GM23248 (cell line): ENCODE data around the gene KIAA1191. TPM values are rescaled to one million over a fixed set of nuclear protein-coding genes. Genes with fewer than 3 reads are reported as not detected.
"Not testable (repeated sequence)": the region's sequence is repeated elsewhere in the genome, so short reads cannot be mapped to it uniquely, and the experiment has no call there.

Experiments used
- DNase-seq: peaks from one replicate; pipeline ENCODE4 v3.0.0-alpha.2; 2015
- H2AFZ ChIP-seq: fragments of 200-600 bp; sonication (generic); 2 replicates; pipeline ENCODE4 v1.6.1; 2016; ENCODE audit warnings: antibody characterized with exemption
- H3F3A ChIP-seq: fragments of 200-600 bp; sonication (generic); 2 replicates; pipeline ENCODE4 v1.6.1; 2016; ENCODE audit warnings: mild to moderate bottlenecking, antibody characterized with exemption, mixed run types; ENCODE audit not compliant: insufficient read depth
- H3K27ac ChIP-seq: fragments of 200-600 bp; sonication (generic); 2 replicates; pipeline ENCODE4 v1.5.1; 2016; ENCODE audit warnings: mild to moderate bottlenecking
- H3K27me3 ChIP-seq: fragments of 200-600 bp; sonication (generic); replicated peaks from 2 replicates; pipeline ENCODE4 v1.6.1; 2016; ENCODE audit warnings: mild to moderate bottlenecking; ENCODE audit not compliant: insufficient read depth
- H3K36me3 ChIP-seq: fragments of 200-600 bp; sonication (generic); 2 replicates; pipeline ENCODE4 v1.6.1; 2016; ENCODE audit warnings: low read depth, mild to moderate bottlenecking
- H3K4me1 ChIP-seq: fragments of 200-600 bp; sonication (generic); 2 replicates; pipeline ENCODE4 v1.6.1; 2016; ENCODE audit warnings: mild to moderate bottlenecking; ENCODE audit not compliant: insufficient read depth
- H3K4me2 ChIP-seq: fragments of 200-600 bp; sonication (generic); one replicate; pipeline ENCODE4 v1.6.1; 2016; ENCODE audit warnings: mild to moderate bottlenecking; ENCODE audit not compliant: unreplicated experiment
- H3K4me3 ChIP-seq: fragments of 200-600 bp; sonication (generic); 2 replicates; pipeline ENCODE4 v1.5.1; 2016; ENCODE audit warnings: mild to moderate bottlenecking
- H3K79me2 ChIP-seq: fragments of 200-600 bp; sonication (generic); 2 replicates; pipeline ENCODE4 v1.6.1; 2016; ENCODE audit warnings: mild to moderate bottlenecking; ENCODE audit not compliant: insufficient read depth
- H3K9ac ChIP-seq: fragments of 200-600 bp; sonication (generic); 2 replicates; pipeline ENCODE4 v1.6.1; 2016; ENCODE audit warnings: mild to moderate bottlenecking
- H3K9me2 ChIP-seq: fragments of 200-600 bp; sonication (generic); 2 replicates; pipeline ENCODE4 v1.6.1; 2016; ENCODE audit warnings: mixed run types, mild to moderate bottlenecking, moderate library complexity; ENCODE audit not compliant: insufficient read depth
- H3K9me3 ChIP-seq: fragments of 200-600 bp; sonication (generic); one replicate; pipeline ENCODE4 v1.6.1; 2017; ENCODE audit warnings: low read depth
- H4K20me1 ChIP-seq: fragments of 200-600 bp; sonication (generic); 2 replicates; pipeline ENCODE4 v1.6.0; 2016; ENCODE audit not compliant: insufficient read depth
- EZH2 ChIP-seq: fragments of 200-600 bp; sonication (generic); IDR thresholded peaks from 2 replicates; pipeline ENCODE4 v1.6.1; 2018; ENCODE audit warnings: antibody characterized with exemption, mild to moderate bottlenecking; ENCODE audit not compliant: insufficient read depth, poor library complexity, severe bottlenecking
- EZH2phosphoT487 ChIP-seq: fragments of 200-600 bp; sonication (generic); IDR thresholded peaks from 2 replicates; pipeline ENCODE4 v1.6.1; 2018; ENCODE audit warnings: antibody characterized with exemption, moderate library complexity, mild to moderate bottlenecking, low read depth; ENCODE audit not compliant: insufficient read depth
- WGBS, 2 experiments: methylation state at CpG; one replicate each; pipeline ENCODE4 v1.1.6; 2015 to 2017; ENCODE audit warnings: low lambda C conversion rate in 2 of 2, low coverage in 1 of 2; ENCODE audit errors: missing lambda C conversion rate in 2 of 2; 5-methylcytosine and 5-hydroxymethylcytosine counted together
- in situ Hi-C: fragments of 300-500 bp; cut with MboI; formaldehyde crosslinking; loops from 2 replicates; pipeline ENCODE4 v1.15.0; 2020
- microRNA counts: library from miRNA; unstranded; fragments of <30 nt; microRNA quantifications from one replicate; lab custom pipeline; 2016
- microRNA-seq: library from miRNA; unstranded; fragments of <30 nt; microRNA quantifications from one replicate; pipeline ENCODE4, GENCODE V29; 2016; ENCODE audit warnings: borderline number of aligned reads
- polyA plus RNA-seq: library from polyadenylated mRNA; unstranded; fragments of >200 nt; fragmentation: Nextera tagmentation; extraction: Ambion mirVana; gene quantifications from 2 replicates; pipeline ENCODE4 v1.2.1, GENCODE V29; 2016
- small RNA-seq: library from RNA; depleted of rRNA; stranded (forward); fragments of <200 nt; gene quantifications from one replicate; pipeline ENCODE3, GENCODE V24; 2014; ENCODE audit warnings: low read depth, low replicate concordance
- total RNA-seq: library from RNA; depleted of rRNA; stranded (reverse); fragments of >200 nt; shearing (Covaris generic); gene quantifications from 2 replicates; pipeline ENCODE4 v1.2.3, GENCODE V29; 2014; rRNA removed

KIAA1191 gene
- total and polyA plus RNA-seq, 2 experiments from 2014 or later, result 110 to 114 TPM

DNA sequence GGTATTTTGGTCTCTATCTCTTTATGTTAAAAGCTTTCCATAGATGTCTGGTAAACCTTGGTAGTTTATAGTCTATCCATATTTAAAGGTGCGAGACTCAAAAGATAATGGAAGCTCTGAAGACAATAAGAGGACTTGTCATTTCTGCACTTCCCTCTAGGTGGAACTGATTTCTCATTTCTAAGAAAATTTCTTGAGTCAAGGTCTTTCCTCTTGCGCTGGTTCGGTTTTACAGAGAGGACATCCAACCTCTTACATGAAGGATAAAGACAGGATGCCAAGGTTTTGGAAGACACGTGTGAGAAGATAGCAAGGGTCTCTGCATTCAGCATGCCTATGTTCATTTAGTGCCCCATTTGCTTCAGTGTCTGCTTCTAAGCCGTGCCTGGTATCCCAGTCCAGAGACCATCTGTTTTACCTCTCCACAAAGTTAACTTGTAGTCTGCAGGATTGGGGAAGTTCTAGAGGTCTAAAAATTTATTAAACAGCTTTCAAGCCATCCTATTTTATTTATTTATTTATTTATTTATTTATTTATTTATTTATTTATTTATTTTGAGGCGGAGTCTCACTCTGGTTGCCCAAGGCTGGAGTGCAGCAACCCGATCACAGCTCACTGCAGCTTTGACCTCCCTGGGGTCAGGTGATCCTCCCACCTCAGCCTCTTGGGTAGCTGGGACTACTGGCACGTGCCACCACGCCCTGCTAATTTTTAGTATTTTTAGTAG lies 41.6 kb downstream of the KIAA1191 start:
- no peak overlapping the region for H2AFZ ChIP-seq
- H3K27ac ChIP-seq, result no peak overlapping the region
- H3K79me2 ChIP-seq, result no peaks in the 10 kb centered on the region
- no peaks in the 10 kb centered on the region for H4K20me1 ChIP-seq
- no peaks in the 10 kb centered on the region for H3K9me2 ChIP-seq
- no peak overlapping the region for H3K4me2 ChIP-seq
- TF ChIP-seq EZH2, result no peak
- H3K27me3 ChIP-seq, result no peaks in the 10 kb centered on the region
- no peak overlapping the region for H3K9ac ChIP-seq
- H3K4me3 ChIP-seq, result no peak overlapping the region
- no peaks in the 10 kb centered on the region for H3K9me3 ChIP-seq
- in situ Hi-C loops, result no loop called here
- DNase-seq, result peak; percentile 22
- no peaks in the 10 kb centered on the region for H3K4me1 ChIP-seq
- 75 to 78% methylated on average over 9 of the region's 9 CpGs for WGBS, 2 experiments
- H3K36me3 ChIP-seq, result 0 out of 2 replicates have a peak, but pooled peaks cover 4% of the 10 kb centered on the region
- no peaks in the 10 kb centered on the region for H3F3A ChIP-seq

DNA sequence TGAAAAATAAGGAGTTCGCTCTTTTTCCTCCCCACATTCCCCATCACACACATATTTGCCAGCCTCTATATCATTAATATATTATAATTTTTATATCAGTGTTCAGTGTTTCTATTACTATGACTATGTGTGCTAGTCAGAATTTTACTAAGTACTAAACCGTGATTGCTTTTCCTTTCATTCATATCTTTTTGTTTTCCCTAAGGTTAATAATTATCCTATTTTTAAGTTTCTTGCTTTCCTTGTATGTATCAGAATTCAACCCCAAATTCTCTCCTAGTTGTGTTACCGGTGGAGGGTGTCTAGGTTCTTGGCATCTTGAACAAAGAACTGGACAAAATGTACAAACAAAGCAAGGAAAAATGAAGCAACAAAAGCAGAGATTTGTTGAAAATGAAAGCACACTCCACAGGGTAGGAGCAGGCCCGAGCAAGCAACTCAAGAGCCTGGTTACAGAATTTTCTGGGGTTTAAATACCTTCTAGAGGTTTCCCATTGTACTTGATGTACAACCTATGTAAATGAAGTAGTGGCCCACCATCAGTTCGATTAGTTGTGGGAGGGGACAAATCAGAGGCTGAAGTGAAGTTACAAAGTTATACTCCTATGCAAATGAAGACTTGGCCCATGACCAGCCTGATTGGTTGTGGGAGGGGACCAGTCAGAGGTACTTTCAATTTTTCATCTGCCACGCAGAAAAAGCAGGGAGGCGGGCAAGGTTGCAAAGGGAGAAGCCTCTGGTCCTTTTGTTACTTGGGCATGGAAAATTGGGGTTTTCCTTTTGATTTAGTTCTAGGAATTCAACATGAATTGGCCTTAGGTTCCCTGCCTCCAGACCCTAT lies 43.8 kb downstream of the KIAA1191 start:
- no peaks in the 10 kb centered on the region for H3K79me2 ChIP-seq
- H3K4me3 ChIP-seq, result no peak overlapping the region
- in situ Hi-C loops, result no loop called here
- no peaks in the 10 kb centered on the region for H3K36me3 ChIP-seq
- no peaks in the 10 kb centered on the region for H3K4me1 ChIP-seq
- no peaks in the 10 kb centered on the region for H4K20me1 ChIP-seq
- H3K9me2 ChIP-seq, result no peaks in the 10 kb centered on the region
- no peak overlapping the region for H3K9ac ChIP-seq
- no peaks in the 10 kb centered on the region for H3F3A ChIP-seq
- H3K4me2 ChIP-seq, result no peak overlapping the region
- WGBS, 2 experiments, result 93 to 97% methylated on average over 7 of the region's 7 CpGs
- no peak overlapping the region for H2AFZ ChIP-seq
- no peak for DNase-seq
- no peak overlapping the region for H3K27ac ChIP-seq
- H3K9me3 ChIP-seq, result no peaks in the 10 kb centered on the region
- TF ChIP-seq EZH2phosphoT487, result no peak
- no peak for TF ChIP-seq EZH2
- no peaks in the 10 kb centered on the region for H3K27me3 ChIP-seq

DNA sequence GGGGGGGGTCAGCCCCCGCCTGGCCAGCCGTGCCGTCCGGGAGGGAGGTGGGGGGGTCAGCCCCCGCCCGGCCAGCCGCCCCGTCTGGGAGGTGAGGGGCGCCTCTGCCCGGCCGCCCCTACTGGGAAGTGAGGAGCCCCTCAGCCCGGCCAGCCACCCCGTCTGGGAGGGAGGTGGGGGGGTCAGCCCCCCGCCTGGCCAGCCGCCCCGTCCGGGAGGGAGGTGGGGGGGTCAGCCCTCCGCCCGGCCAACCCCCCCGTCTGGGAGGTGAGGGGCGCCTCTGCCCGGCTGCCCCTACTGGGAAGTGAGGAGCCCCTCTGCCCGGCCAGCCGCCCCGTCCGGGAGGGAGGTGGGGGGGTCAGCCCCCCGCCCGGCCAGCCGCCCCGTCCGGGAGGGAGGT lies 56.2 kb downstream of the KIAA1191 start:
- in situ Hi-C loops, H3F3A ChIP-seq, H3K9me3 ChIP-seq, H3K4me3 ChIP-seq, H3K4me1 ChIP-seq, H4K20me1 ChIP-seq, H3K27me3 ChIP-seq, H2AFZ ChIP-seq, H3K9ac ChIP-seq, H3K36me3 ChIP-seq, H3K4me2 ChIP-seq, DNase-seq, H3K27ac ChIP-seq, H3K79me2 ChIP-seq, H3K9me2 ChIP-seq: not testable (repeated sequence)
- 89% methylated on average over 8 of the region's 31 CpGs; no CpG with 5 or more reads in 1 of the 2 experiments for WGBS, 2 experiments

MicroRNAs encoded within 50 kb of the gene (microRNA counts, 767-probe panel; counts per million panel counts)
- microRNA hsa-miR-1271-5p (lab: Ali Mortazavi, UCI), result 447 counts per million, percentile 86 among the panel's probes with 10 or more counts

Small RNA genes within 50 kb of the gene (microRNA-seq; reads per million reads assigned to microRNA genes)
- 12.8 reads per million, percentile 18 among the genes with 10 or more reads in this experiment for gene MIR1271

Small RNA genes within 50 kb of the gene (small RNA-seq; reads per million reads assigned to genes)
- not detected for gene MIR1271

Other genes starting within 250 kb of the KIAA1191 start
- gene SIMC1, start 123.3 kb downstream of the KIAA1191 start, total RNA-seq, result 3.5 and 6.8 TPM in 2 replicates
- 8.2 and 8.6 TPM in 2 replicates for gene SIMC1, start 123.3 kb downstream of the KIAA1191 start, polyA plus RNA-seq
- gene ARL10, start 3.7 kb upstream of the KIAA1191 start, total RNA-seq, result 8.3 and 8.9 TPM in 2 replicates
- gene ARL10, start 3.7 kb upstream of the KIAA1191 start, polyA plus RNA-seq, result 4.3 and 6.7 TPM in 2 replicates
- gene NOP16, start 26.8 kb upstream of the KIAA1191 start, total RNA-seq, result 13.3 and 15.2 TPM in 2 replicates
- 68.4 and 68.7 TPM in 2 replicates for gene NOP16, start 26.8 kb upstream of the KIAA1191 start, polyA plus RNA-seq
- 33.8 and 72.1 TPM in 2 replicates for gene HIGD2A, start 27.0 kb upstream of the KIAA1191 start, total RNA-seq
- gene HIGD2A, start 27.0 kb upstream of the KIAA1191 start, polyA plus RNA-seq, result 110 and 117 TPM in 2 replicates
- 121 and 130 TPM in 2 replicates for gene CLTB, start 54.8 kb upstream of the KIAA1191 start, total RNA-seq
- 128 and 132 TPM in 2 replicates for gene CLTB, start 54.8 kb upstream of the KIAA1191 start, polyA plus RNA-seq
- gene FAF2, start 86.6 kb upstream of the KIAA1191 start, total RNA-seq, result 41.0 and 45.0 TPM in 2 replicates
- gene FAF2, start 86.6 kb upstream of the KIAA1191 start, polyA plus RNA-seq, result 45.4 and 45.7 TPM in 2 replicates
- 2.9 and 3.9 TPM in 2 replicates for gene RNF44, start 175.6 kb upstream of the KIAA1191 start, total RNA-seq
- 2.0 and 2.1 TPM in 2 replicates for gene RNF44, start 175.6 kb upstream of the KIAA1191 start, polyA plus RNA-seq
- gene CDHR2, start 187.6 kb upstream of the KIAA1191 start, total RNA-seq, result not detected in 2 replicates
- gene CDHR2, start 187.6 kb upstream of the KIAA1191 start, polyA plus RNA-seq, result not detected in 2 replicates
- 4.3 and 4.8 TPM in 2 replicates for gene GPRIN1, start 248.4 kb upstream of the KIAA1191 start, total RNA-seq
- 1.2 and 1.3 TPM in 2 replicates for gene GPRIN1, start 248.4 kb upstream of the KIAA1191 start, polyA plus RNA-seq